Measurements from ENCODE around the gene SPARCL1. TPM values are rescaled to one million over a fixed set of nuclear protein-coding genes. Genes with fewer than 3 reads are reported as not detected.

SPARCL1 gene
- total RNA-seq, 2 experiments from 2014 or later, result not detected

DNA sequence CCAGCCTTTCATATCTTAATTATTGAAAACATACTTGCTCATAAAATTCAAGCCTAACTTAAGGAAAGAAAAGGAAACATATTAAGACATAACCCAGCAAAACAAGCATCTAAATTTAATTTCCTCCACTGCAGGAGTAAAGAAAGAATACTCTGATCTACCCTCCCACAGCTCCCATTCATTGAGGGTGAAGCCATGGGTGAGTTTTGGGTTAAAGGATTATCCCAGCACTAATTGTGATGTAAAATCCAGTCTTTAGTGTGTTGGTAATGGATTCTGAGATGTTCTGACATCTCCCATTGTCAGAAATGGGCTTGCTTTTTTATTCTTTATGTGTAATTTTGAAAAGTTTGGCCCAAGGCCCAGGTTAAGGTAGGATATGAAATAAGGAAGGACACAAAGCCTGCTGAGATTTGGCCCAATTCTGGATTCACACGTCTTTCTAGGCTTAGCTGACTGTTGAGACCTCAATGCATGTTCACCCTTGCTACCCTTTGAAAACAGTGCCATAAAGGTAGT, 50.4 kb downstream of the SPARCL1 start:
- H3K9me3 Mint-ChIP-seq, result no peaks in the 10 kb centered on the region
- intact Hi-C loops (cut with DNase I, micrococcal nuclease), result no loop called here
- Histone ChIP-seq H3K4me3 (ENCODE audit: low read length) (no peak overlapping the region), H3K27ac (ENCODE audit: low read depth in 1 of 2, low read length in 2 of 2) (no peak overlapping the region), H3K4me1 (ENCODE audit: insufficient read depth, low read length) (no peaks in the 10 kb centered on the region), H3K36me3 (ENCODE audit: insufficient read depth, low read length) (no peaks in the 10 kb centered on the region), H3K9me3 (ENCODE audit: control insufficient read depth in 1 of 2, insufficient read depth in 1 of 2, low read length in 2 of 2) (no peaks in the 10 kb centered on the region), H3K27me3 (ENCODE audit: control insufficient read depth in 1 of 2, insufficient read depth in 2 of 2, low read length in 2 of 2) (no peaks in the 10 kb centered on the region)
- POLR2A ChIA-PET, result no interaction called here
- no peak overlapping the region for H3K27ac Mint-ChIP-seq
- H3K36me3 Mint-ChIP-seq (ENCODE audit: low read depth), result no peaks in the 10 kb centered on the region
- H3K4me1 Mint-ChIP-seq (ENCODE audit: low read depth), result no peaks in the 10 kb centered on the region
- no peak for ATAC-seq (ENCODE audit: poor library complexity)
- DNase-seq, result no peak
- no peak overlapping the region for H3K4me3 Mint-ChIP-seq
- CTCF ChIA-PET, result no interaction called here
- H3K27me3 Mint-ChIP-seq, result no peaks in the 10 kb centered on the region
- TF ChIP-seq, protein P1, sequence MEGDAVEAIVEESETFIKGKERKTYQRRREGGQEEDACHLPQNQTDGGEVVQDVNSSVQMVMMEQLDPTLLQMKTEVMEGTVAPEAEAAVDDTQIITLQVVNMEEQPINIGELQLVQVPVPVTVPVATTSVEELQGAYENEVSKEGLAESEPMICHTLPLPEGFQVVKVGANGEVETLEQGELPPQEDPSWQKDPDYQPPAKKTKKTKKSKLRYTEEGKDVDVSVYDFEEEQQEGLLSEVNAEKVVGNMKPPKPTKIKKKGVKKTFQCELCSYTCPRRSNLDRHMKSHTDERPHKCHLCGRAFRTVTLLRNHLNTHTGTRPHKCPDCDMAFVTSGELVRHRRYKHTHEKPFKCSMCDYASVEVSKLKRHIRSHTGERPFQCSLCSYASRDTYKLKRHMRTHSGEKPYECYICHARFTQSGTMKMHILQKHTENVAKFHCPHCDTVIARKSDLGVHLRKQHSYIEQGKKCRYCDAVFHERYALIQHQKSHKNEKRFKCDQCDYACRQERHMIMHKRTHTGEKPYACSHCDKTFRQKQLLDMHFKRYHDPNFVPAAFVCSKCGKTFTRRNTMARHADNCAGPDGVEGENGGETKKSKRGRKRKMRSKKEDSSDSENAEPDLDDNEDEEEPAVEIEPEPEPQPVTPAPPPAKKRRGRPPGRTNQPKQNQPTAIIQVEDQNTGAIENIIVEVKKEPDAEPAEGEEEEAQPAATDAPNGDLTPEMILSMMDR (IDR thresholded peaks at IDR 0.05), result no peak

DNA sequence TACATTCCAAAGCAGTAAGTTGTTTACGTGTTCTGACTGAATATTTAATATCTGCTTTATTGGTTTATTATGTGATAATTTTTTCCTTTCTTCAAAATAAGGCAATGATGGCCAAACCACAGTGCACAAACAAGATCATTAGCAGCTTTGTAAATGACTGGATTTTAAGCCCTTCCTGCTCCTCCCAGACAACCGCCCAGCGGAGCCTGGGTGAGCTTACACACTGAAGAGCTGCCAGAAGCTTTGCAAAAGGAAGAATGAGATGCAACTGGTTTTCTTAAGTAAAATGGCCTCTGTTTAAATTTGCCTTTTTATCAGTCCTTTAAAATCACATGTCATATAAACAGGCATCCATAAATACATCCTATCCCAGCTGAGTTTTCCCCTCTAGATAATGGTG, 52.2 kb downstream of the SPARCL1 start:
- H3K27ac ChIP-seq (ENCODE audit: low read depth in 1 of 2, low read length in 2 of 2), result no peak overlapping the region
- no peaks in the 10 kb centered on the region for H3K27me3 ChIP-seq (ENCODE audit: control insufficient read depth in 1 of 2, insufficient read depth in 2 of 2, low read length in 2 of 2)
- no peaks in the 10 kb centered on the region for H3K4me1 ChIP-seq (ENCODE audit: insufficient read depth, low read length)
- TF ChIP-seq, protein P1 (IDR thresholded peaks at IDR 0.05), result no peak
- no peak overlapping the region for H3K27ac Mint-ChIP-seq
- H3K9me3 Mint-ChIP-seq, result no peaks in the 10 kb centered on the region
- ChIA-PET CTCF (interaction anchor here (1.1 kb wide), 1 partner anchor 101 kb away, joined by 3 read pairs; no protein-coding TSS in a partner anchor), POLR2A (no interaction called here)
- no peaks in the 10 kb centered on the region for H3K4me1 Mint-ChIP-seq (ENCODE audit: low read depth)
- no peak for ATAC-seq (ENCODE audit: poor library complexity)
- no peaks in the 10 kb centered on the region for H3K27me3 Mint-ChIP-seq
- no peaks in the 10 kb centered on the region for H3K9me3 ChIP-seq (ENCODE audit: control insufficient read depth in 1 of 2, insufficient read depth in 1 of 2, low read length in 2 of 2)
- no peaks in the 10 kb centered on the region for H3K36me3 ChIP-seq (ENCODE audit: insufficient read depth, low read length)
- intact Hi-C loops (cut with DNase I, micrococcal nuclease), result no loop called here
- no peak overlapping the region for H3K4me3 Mint-ChIP-seq
- H3K4me3 ChIP-seq (ENCODE audit: low read length), result no peak overlapping the region
- no peak for DNase-seq
- H3K36me3 Mint-ChIP-seq (ENCODE audit: low read depth), result no peaks in the 10 kb centered on the region

DNA sequence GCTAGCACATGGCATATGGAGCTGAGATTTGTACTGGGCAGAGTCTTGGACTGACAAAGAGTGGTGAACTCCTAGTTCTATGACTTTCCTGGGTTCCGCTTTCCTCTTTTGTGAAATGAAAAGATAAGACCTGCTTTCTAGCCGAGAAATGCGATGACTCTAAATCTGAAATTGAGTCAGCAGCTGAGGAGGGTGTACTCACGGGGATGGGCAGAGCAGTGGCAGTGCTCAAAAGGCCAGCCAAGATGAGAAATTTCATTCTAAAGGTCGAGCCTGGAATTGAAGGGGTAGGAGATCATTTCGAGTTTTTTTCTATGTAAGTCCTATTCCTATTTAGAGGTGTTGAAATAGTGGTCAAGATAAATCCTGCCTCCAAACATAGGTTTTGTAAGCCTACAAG, 59.8 kb downstream of the SPARCL1 start:
- Mint-ChIP-seq H3K9me3 (no peaks in the 10 kb centered on the region), H3K27me3 (no peaks in the 10 kb centered on the region), H3K27ac (no peak overlapping the region), H3K4me1 (ENCODE audit: low read depth) (no peaks in the 10 kb centered on the region), H3K36me3 (ENCODE audit: low read depth) (no peaks in the 10 kb centered on the region), H3K4me3 (no peak overlapping the region)
- DNase-seq (no peak), ATAC-seq (ENCODE audit: poor library complexity) (no peak)
- TF ChIP-seq, protein P1 (IDR thresholded peaks at IDR 0.05), result no peak
- Histone ChIP-seq H3K4me1 (ENCODE audit: insufficient read depth, low read length) (no peaks in the 10 kb centered on the region), H3K9me3 (ENCODE audit: control insufficient read depth in 1 of 2, insufficient read depth in 1 of 2, low read length in 2 of 2) (no peaks in the 10 kb centered on the region), H3K4me3 (ENCODE audit: low read length) (no peak overlapping the region), H3K36me3 (ENCODE audit: insufficient read depth, low read length) (no peaks in the 10 kb centered on the region), H3K27me3 (ENCODE audit: control insufficient read depth in 1 of 2, insufficient read depth in 2 of 2, low read length in 2 of 2) (no peaks in the 10 kb centered on the region), H3K27ac (ENCODE audit: low read depth in 1 of 2, low read length in 2 of 2) (no peak overlapping the region)
- intact Hi-C loops (cut with DNase I, micrococcal nuclease), result loop anchor here (5.0 kb wide), 3 partner anchors 112 to 197 kb away; no protein-coding TSS in a partner anchor
- CTCF ChIA-PET, result interaction anchor here (7.2 kb wide), 1 partner anchor 93 kb away, joined by 44 read pairs; no protein-coding TSS in a partner anchor
- POLR2A ChIA-PET, result no interaction called here
